Activated CD4-positive, alpha-beta T cell treated with anti-CD3 and anti-CD28 coated beads, Interleukin-2, amount 10 ng/mL, durations not matched to agents 7 days and 5 days (primary cell): ENCODE data around the gene FGF1. TPM values are rescaled to one million over a fixed set of nuclear protein-coding genes. Genes with fewer than 3 reads are reported as not detected.

Source experiments
- CTCF ChIA-PET: fragments of 350-600 bp; sonication (Branson Sonifier 250); formaldehyde crosslinking; loops from one replicate; lab custom pipeline; 2021; ENCODE audit warnings: antibody characterized with exemption; lab: Charles Lee
- POLR2A ChIA-PET: fragments of 350-600 bp; sonication (Branson Sonifier 250); formaldehyde crosslinking; loops from one replicate; lab custom pipeline; 2021; ENCODE audit warnings: antibody characterized with exemption; lab: Charles Lee
- DNase-seq: peaks from one replicate; pipeline ENCODE4 v3.0.0-alpha.2; 2020
- H3K27ac Mint-ChIP-seq: one replicate; pipeline ENCODE4 v1.8.0; 2021; ENCODE audit warnings: mild to moderate bottlenecking, moderate library complexity, mixed read lengths
- H3K27me3 Mint-ChIP-seq: one replicate; pipeline ENCODE4 v1.8.0; 2021; ENCODE audit warnings: mixed read lengths
- H3K36me3 Mint-ChIP-seq: one replicate; pipeline ENCODE4 v1.8.0; 2021; ENCODE audit warnings: low read depth, mixed read lengths
- H3K4me1 Mint-ChIP-seq: one replicate; pipeline ENCODE4 v1.8.0; 2021; ENCODE audit warnings: mixed read lengths
- H3K4me3 Mint-ChIP-seq: one replicate; pipeline ENCODE4 v1.8.0; 2021; ENCODE audit warnings: mild to moderate bottlenecking, moderate library complexity, mixed read lengths
- H3K9me3 Mint-ChIP-seq: one replicate; pipeline ENCODE4 v1.8.0; 2021; ENCODE audit warnings: mixed read lengths
- total RNA-seq, 2 experiments: library from RNA; stranded (reverse); gene quantifications; one replicate each; pipeline ENCODE4 v1.2.3, GENCODE V29; 2021

FGF1 gene
- total RNA-seq, 2 experiments from 2014 or later, result not detected

GRCh38 chr5:142644640-142645361 lies 41.1 kb downstream of the FGF1 start:
- peaks cover 9% of the 10 kb centered on the region for H3K27me3 Mint-ChIP-seq
- CTCF ChIA-PET, result interaction anchor here (0.8 to 3.2 kb wide), 6 partner anchors 10 to 801 kb away, joined by 3 to 9 read pairs (median 4); no protein-coding TSS in a partner anchor
- H3K4me3 Mint-ChIP-seq, result no peak overlapping the region
- H3K27ac Mint-ChIP-seq, result no peak overlapping the region
- POLR2A ChIA-PET, result no interaction called here
- peaks cover 2% of the 10 kb centered on the region for H3K4me1 Mint-ChIP-seq
- no peaks in the 10 kb centered on the region for H3K9me3 Mint-ChIP-seq
- DNase-seq, result no peak
- no peaks in the 10 kb centered on the region for H3K36me3 Mint-ChIP-seq

- Mint-ChIP-seq H3K27me3 (peaks cover 14% of the 10 kb centered on the region), H3K36me3 (no peaks in the 10 kb centered on the region), H3K27ac (no peak overlapping the region), H3K4me3 (no peak overlapping the region), H3K9me3 (no peaks in the 10 kb centered on the region), H3K4me1 (peaks cover 2% of the 10 kb centered on the region)
- DNase-seq, result no peak
- POLR2A ChIA-PET, result no interaction called here
- CTCF ChIA-PET, result interaction anchor here (0.8 to 3.2 kb wide), 6 partner anchors 11 to 801 kb away, joined by 3 to 9 read pairs (median 4); no protein-coding TSS in a partner anchor
These were observed 41.8 kb downstream of the FGF1 start for GRCh38 chr5:142644127-142644526.

GRCh38 chr5:142643634-142644033 lies 42.3 kb downstream of the FGF1 start:
- no peaks in the 10 kb centered on the region for H3K36me3 Mint-ChIP-seq
- no peak for DNase-seq
- no peak overlapping the region for H3K27ac Mint-ChIP-seq
- CTCF ChIA-PET, result interaction anchor here (1.0 to 3.2 kb wide), 5 partner anchors 12 to 70 kb away, joined by 3 to 9 read pairs (median 5); no protein-coding TSS in a partner anchor
- H3K27me3 Mint-ChIP-seq, result peaks cover 14% of the 10 kb centered on the region
- no peaks in the 10 kb centered on the region for H3K9me3 Mint-ChIP-seq
- no peak overlapping the region for H3K4me3 Mint-ChIP-seq
- peaks cover 2% of the 10 kb centered on the region for H3K4me1 Mint-ChIP-seq
- POLR2A ChIA-PET, result no interaction called here

GRCh38 chr5:142642427-142642826 lies 43.5 kb downstream of the FGF1 start:
- H3K4me3 Mint-ChIP-seq, result no peak overlapping the region
- CTCF ChIA-PET, result interaction anchor here (0.7 to 3.2 kb wide), 2 partner anchors 13 kb away, joined by 3 to 9 read pairs; no protein-coding TSS in a partner anchor
- H3K4me1 Mint-ChIP-seq, result peaks cover 2% of the 10 kb centered on the region
- POLR2A ChIA-PET, result no interaction called here
- H3K27ac Mint-ChIP-seq, result no peak overlapping the region
- H3K27me3 Mint-ChIP-seq, result peaks cover 14% of the 10 kb centered on the region
- no peak for DNase-seq
- no peaks in the 10 kb centered on the region for H3K9me3 Mint-ChIP-seq
- no peaks in the 10 kb centered on the region for H3K36me3 Mint-ChIP-seq

- CTCF ChIA-PET, result no interaction called here
- Mint-ChIP-seq H3K9me3 (no peaks in the 10 kb centered on the region), H3K27me3 (peaks cover 14% of the 10 kb centered on the region), H3K36me3 (no peaks in the 10 kb centered on the region), H3K4me3 (no peak overlapping the region), H3K27ac (no peak overlapping the region), H3K4me1 (peaks cover 2% of the 10 kb centered on the region)
- POLR2A ChIA-PET, result no interaction called here
- DNase-seq, result no peak
These were observed 44.2 kb downstream of the FGF1 start for GRCh38 chr5:142641711-142642110.

- Mint-ChIP-seq H3K9me3 (no peaks in the 10 kb centered on the region), H3K4me1 (peaks cover 2% of the 10 kb centered on the region), H3K4me3 (no peak overlapping the region), H3K27ac (no peak overlapping the region), H3K27me3 (peaks cover 14% of the 10 kb centered on the region), H3K36me3 (no peaks in the 10 kb centered on the region)
- DNase-seq, result no peak
- POLR2A ChIA-PET, result no interaction called here
- CTCF ChIA-PET, result no interaction called here
These were observed 45.4 kb downstream of the FGF1 start for GRCh38 chr5:142640316-142641005.

GRCh38 chr5:142639455-142639854 lies 46.4 kb downstream of the FGF1 start:
- Mint-ChIP-seq H3K36me3 (no peaks in the 10 kb centered on the region), H3K4me3 (no peak overlapping the region), H3K9me3 (no peaks in the 10 kb centered on the region), H3K27me3 (peaks cover 12% of the 10 kb centered on the region), H3K27ac (no peak overlapping the region), H3K4me1 (peaks cover 2% of the 10 kb centered on the region)
- CTCF ChIA-PET, result interaction anchor here (0.6 kb wide), 1 partner anchor 73 kb away, joined by 3 read pairs; no protein-coding TSS in a partner anchor
- no peak for DNase-seq
- POLR2A ChIA-PET, result no interaction called here

GRCh38 chr5:142637871-142638270 lies 48.0 kb downstream of the FGF1 start:
- ChIA-PET CTCF (interaction anchor here (1.0 kb wide), 1 partner anchor 33 kb away, joined by 3 read pairs; no protein-coding TSS in a partner anchor), POLR2A (no interaction called here)
- no peaks in the 10 kb centered on the region for H3K36me3 Mint-ChIP-seq
- peaks cover 12% of the 10 kb centered on the region for H3K27me3 Mint-ChIP-seq
- no peak overlapping the region for H3K27ac Mint-ChIP-seq
- H3K4me1 Mint-ChIP-seq, result peaks cover 2% of the 10 kb centered on the region
- no peak overlapping the region for H3K4me3 Mint-ChIP-seq
- no peaks in the 10 kb centered on the region for H3K9me3 Mint-ChIP-seq
- DNase-seq, result no peak

GRCh38 chr5:142636698-142637324 lies 49.1 kb downstream of the FGF1 start:
- no peaks in the 10 kb centered on the region for H3K9me3 Mint-ChIP-seq
- H3K27me3 Mint-ChIP-seq, result peaks cover 7% of the 10 kb centered on the region
- ChIA-PET CTCF (interaction anchor here (0.5 to 1.0 kb wide), 2 partner anchors 32 to 334 kb away, joined by 3 read pairs; no protein-coding TSS in a partner anchor), POLR2A (no interaction called here)
- H3K4me3 Mint-ChIP-seq, result no peak overlapping the region
- no peak for DNase-seq
- H3K36me3 Mint-ChIP-seq, result no peaks in the 10 kb centered on the region
- peaks cover 2% of the 10 kb centered on the region for H3K4me1 Mint-ChIP-seq
- no peak overlapping the region for H3K27ac Mint-ChIP-seq

GRCh38 chr5:142636093-142636492 lies 49.8 kb downstream of the FGF1 start:
- no peak overlapping the region for H3K27ac Mint-ChIP-seq
- ChIA-PET POLR2A (no interaction called here), CTCF (no interaction called here)
- peaks cover 7% of the 10 kb centered on the region for H3K27me3 Mint-ChIP-seq
- no peak for DNase-seq
- peaks cover 2% of the 10 kb centered on the region for H3K4me1 Mint-ChIP-seq
- no peaks in the 10 kb centered on the region for H3K9me3 Mint-ChIP-seq
- no peak overlapping the region for H3K4me3 Mint-ChIP-seq
- no peaks in the 10 kb centered on the region for H3K36me3 Mint-ChIP-seq

GRCh38 chr5:142634216-142635011 lies 51.5 kb downstream of the FGF1 start:
- ChIA-PET POLR2A (no interaction called here), CTCF (interaction anchor here (0.6 to 0.7 kb wide), 3 partner anchors 115 to 753 kb away, joined by 3 to 5 read pairs (median 4); no protein-coding TSS in a partner anchor)
- Mint-ChIP-seq H3K27ac (no peak overlapping the region), H3K4me3 (no peak overlapping the region), H3K4me1 (no peaks in the 10 kb centered on the region), H3K9me3 (no peaks in the 10 kb centered on the region), H3K36me3 (no peaks in the 10 kb centered on the region), H3K27me3 (peaks cover 3% of the 10 kb centered on the region)
- DNase-seq, result no peak

- Mint-ChIP-seq H3K4me1 (no peaks in the 10 kb centered on the region), H3K27me3 (no peaks in the 10 kb centered on the region), H3K9me3 (no peaks in the 10 kb centered on the region), H3K36me3 (no peaks in the 10 kb centered on the region), H3K27ac (no peak overlapping the region), H3K4me3 (no peak overlapping the region)
- DNase-seq, result no peak
- ChIA-PET CTCF (interaction anchor here (0.6 kb wide), 1 partner anchor 389 kb away, joined by 3 read pairs; no protein-coding TSS in a partner anchor), POLR2A (no interaction called here)
These were observed 54.9 kb downstream of the FGF1 start for GRCh38 chr5:142630927-142631539.
